Fibroblast of lung (primary cell): ENCODE data around the gene DKK1.

Experiments
- CTCF ChIP-seq, 2 donors: IDR thresholded peaks in 1 of 2; conservative IDR thresholded peaks in 1 of 2; 1 replicate in 1 of 2; 2 replicates in 1 of 2; pipeline ENCODE4 v1.5.1; 2011 to 2012; ENCODE audit warnings: low read length in 2 of 2, control low read depth in 1 of 2, inconsistent platforms in 1 of 2, low read depth in 1 of 2, mild to moderate bottlenecking in 1 of 2
- EZH2 ChIP-seq: IDR thresholded peaks from 2 replicates; pipeline ENCODE4 v1.5.1; 2012; ENCODE audit warnings: low read length, control low read depth, mild to moderate bottlenecking; ENCODE audit errors: missing control alignments

- TF ChIP-seq CTCF (conservative IDR thresholded peaks at IDR 0.05 in 1 of 2, IDR thresholded peaks at IDR 0.05 in 1 of 2; ENCODE audit: low read depth in 1 of 2, low read length in 2 of 2) (no peak), EZH2 (no peak)
Observed at GRCh38 chr10:52343439-52343838, 29.4 kb downstream of the DKK1 start.
